Activated T-cell treated with anti-CD3 and anti-CD28 coated beads for 1 hour (primary cell): ENCODE results near the gene XDH.

Source experiments
- DNase-seq: peaks from one replicate; pipeline ENCODE4 v3.0.0-alpha.2; 2020; ENCODE audit warnings: low read depth

Gene XDH

DNA sequence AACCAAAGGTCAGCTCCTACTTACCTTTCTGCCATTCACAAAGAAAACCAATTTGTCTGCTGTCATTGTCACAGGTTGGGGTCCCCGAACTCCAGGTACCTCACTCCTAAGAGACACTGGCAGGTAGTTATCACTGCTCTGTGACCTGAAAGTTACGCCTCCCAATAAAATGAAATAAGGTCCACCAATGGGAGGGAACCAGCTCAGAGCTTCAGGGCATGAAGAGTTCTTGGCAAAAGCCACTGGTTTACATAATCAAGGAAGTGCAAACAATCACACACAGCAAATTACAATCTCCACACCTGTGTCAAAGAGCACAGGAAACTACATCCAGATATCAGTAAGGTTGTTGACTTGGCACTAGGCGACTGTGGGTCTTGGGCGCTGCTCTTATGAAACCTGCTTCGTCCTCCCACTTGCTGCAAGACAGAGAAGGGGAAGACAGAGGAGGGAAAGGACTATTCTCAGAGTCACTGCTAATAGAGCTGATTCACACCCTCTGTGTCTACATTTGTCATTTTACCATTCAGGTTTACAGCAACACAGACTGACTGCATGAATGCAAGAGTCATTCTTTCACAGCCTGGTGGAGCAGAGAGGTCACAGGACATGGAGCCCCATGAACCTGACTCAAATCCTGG, at the start of gene XDH:
XDH (minus strand) TSS at position 142 of the 641 bp plus-strand sequence; CDS start at position 66, 76 bp downstream.
- DNase-seq, result no peak

DNA sequence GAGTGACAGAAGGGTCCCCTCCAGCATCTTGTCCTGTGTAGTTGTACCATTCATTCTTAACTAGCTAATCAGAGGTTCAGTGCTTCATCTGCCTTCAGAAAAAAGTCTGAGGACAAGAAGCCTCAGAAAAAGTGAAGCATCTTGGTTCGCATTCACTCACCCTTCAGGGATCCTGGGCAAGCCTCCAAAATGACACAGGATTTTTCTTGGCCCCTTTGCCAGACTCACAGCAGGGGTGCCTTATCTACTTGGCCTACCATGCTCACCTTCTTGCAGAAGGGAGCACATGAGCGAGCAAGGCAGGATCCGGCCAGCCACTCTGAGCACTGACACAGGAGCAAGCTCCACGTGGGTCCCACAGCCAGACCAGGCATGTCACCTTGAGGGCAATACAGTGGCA, 43.1 kb upstream of the XDH start:
- DNase-seq, result no peak

DNA sequence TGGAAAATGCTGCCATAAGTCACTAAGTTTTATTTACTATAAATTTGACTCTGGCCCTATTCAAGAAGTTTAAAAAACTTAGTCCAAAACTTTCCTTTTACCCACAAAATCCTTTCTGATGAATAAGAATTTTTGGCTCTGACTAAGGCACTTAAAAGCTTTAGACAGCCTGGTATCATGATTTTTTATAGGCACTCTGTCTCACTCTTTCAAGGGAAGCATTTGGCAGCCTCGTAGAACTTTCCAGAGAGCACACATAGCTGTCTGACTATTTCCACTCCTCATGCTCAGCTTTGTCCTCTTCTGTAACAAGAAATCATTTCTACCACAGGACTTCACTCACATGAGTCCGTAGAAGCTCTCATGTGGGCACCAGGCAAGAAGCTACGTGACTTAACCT, 32.3 kb upstream of the XDH start:
- no peak for DNase-seq

DNA sequence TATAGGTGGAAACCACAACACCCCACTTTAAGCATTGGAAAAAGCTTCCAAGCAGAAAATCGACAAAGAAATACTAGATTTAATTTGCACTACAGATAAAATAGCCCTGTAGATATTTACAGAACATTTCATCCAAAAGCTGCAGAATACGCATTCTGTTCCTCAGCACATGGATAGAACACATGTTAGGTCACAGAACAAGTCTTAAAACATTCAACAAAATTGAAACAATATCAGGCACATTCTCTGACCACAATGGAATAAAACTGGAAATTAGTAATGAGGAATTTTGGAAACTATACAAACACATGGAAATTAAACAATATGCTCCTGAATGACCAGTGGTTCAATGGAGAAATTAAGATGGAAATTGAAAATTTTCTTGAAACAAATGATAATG, 27.8 kb upstream of the XDH start:
- no peak for DNase-seq

DNA sequence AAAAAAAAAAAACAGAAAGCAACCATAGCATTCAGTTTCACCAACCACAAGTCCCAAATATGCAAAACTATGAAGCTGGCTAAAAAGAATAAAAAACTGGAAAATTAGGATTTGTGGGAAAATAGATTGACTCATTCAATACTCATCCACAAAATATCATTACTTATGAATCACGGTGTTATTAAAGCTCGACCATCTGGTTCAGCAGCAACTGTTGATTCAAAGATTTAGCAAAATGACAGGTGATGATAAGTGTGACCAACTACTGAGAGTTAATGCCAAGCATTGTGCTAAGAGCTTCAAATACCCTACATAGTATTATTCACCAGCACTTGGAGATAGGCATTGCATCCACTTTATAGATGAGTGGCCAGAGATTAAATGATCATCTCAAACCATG, 26.2 kb upstream of the XDH start:
- no peak for DNase-seq

DNA sequence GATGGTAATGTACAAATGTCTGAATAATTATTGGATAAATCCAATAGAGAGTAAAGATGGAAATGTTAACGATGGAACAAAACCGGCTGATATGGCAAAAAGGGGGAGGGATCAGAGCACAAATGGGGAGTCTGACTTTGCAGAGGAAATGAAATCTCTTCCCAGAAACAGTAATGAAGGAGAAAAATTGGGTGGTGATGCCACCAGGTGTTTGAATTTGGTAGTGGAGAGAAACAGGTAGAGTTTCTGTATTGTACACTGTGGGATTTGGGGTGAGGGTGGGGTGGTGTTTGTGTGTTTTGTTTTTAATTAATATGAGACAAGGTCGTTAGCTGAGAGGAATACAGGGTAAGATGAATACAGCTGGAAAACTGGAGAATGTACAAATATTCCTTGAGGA, 20.4 kb upstream of the XDH start:
- no peak for DNase-seq

DNA sequence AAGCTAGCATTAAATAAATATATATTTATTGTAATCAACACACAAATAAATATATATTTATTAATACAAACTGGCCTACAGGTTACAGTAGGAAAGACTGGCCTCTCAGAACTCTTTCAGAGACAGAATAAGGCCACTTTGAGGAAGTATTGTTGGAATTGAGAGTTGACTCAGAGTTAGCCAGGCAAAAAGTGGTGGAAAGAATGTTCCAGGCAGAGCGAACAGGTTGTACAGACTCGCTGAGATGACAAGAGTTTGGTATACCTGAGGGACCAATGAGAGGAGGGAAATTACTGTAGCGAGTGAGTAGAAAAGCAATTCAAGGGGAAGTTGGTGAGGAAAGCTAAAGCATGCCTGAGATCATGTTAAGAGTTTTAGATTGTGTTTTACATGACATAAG, 19.0 kb upstream of the XDH start:
- DNase-seq, result no peak

DNA sequence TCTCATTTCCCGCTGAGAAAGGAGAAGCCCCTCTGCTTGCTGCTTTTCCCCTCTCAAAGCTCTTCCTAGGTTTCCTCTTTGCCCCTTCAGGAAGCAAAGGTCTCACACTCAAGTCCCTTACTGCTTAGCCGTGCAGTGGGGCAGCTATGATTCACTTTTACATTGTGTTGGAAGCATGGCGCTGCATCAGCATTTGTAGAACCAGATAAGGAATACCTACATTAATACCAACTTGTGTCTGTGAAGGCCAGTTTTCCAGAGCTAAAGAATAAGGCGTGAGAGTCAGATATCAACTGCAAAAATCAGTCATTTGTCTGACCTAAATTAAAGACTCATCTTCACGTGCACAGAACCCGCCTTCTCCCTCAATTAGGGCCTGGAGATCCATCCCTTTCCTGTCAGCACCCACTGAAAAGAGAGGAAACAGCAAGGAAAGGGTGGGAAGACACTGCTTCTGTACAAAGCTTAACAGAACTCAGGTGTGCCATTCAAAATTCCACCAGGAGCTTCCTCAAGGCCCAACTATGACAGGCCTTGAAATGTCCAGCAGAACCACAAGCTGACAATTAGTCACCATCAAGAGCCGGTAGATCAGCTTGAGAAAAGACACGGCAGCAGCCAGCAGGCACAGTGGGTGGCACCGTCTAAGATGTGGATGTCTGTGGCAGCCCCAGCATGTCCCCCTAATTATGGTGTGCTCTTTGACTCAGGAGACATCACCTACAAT, 16.1 kb upstream of the XDH start:
- no peak for DNase-seq

DNA sequence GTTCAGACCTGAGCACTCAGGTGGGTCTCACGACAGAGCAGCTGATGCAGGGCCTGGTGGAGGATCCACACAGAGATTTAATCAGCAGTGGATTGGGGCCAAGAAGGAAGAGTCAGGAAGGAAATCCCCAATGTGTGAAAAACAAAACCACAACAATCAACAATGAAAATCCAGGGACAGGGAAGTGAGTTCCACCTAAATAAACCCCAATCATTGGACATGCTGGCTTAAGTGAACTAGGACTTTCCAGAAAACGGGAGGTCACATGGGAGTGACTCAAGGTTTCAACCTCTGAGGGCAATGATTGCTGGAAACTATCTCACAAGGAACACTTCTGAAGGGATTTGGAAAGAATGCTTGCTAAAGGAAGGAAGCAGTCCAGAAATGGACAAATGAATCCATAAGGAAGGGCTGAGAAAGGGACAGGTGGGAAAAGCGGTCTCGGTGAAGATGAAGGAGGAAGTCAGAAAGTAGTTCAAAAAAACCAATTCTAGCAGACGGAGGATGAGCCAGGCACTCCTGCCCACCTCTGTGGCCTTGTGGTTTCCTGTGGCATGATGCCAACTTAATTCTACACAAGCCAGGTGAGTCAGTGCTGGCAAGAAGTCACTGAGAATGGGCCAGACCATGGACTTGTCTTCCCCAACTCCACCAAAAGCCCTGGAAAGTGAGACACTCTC, 15.4 kb upstream of the XDH start:
- DNase-seq, result peak; percentile 3

DNA sequence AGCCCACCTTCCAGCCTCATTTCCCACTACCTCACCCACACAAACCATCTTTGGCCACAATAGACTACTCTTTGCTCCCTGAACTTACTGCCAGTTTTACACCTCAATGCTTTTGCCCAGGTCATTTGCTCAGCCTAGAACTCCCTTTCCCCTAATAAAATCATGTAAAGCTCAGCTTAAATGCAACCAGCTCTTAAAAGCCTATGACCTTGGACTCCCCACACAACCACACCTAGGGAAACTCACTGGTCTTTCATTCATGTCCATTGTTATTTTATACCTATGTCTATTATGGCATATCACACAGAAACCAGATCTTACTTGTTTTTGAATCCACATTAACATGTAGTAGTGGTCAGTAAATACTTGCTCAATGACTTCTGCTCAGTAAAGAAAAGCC, 14.5 kb upstream of the XDH start:
- no peak for DNase-seq

DNA sequence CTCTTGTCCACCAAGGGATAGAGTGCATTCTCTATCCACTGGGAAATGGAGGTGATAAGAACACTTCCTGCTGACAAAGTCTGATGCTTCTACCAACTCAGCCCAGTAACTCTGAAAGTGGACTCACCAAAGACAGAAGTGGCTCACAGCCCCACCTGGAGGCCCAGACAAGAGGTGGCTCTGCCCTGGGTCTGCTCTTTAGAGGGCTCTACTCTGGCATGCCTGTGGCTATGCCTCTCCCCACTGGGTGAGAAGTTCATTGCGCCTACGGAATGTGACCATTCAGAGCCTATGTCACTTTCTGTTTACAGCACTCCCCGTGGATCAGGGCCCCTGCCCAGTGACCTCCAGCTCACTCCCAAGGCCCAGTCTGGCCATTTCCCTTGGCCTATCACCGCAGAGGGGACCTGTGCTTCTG, 13.5 kb upstream of the XDH start:
- no peak for DNase-seq

DNA sequence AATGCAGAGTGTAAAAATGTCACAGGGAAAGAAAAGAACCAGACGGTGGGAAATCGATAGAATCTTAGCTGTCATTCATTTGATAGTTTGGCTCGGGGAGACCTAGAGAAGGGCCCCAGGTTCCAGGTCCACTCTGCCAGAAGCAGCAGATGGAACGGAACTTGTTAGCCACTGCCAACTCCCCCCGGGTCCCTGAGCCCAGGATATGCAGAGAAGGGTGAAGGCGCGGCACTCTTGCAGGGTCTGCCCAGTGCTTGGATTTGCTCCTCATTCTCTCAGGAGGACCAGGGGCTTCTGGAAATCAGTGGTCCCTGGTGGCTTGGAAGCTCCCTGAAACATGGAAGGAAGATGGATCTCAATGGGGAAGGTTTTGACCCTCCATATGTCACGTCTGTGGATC, 11.6 kb upstream of the XDH start:
- DNase-seq, result no peak

DNA sequence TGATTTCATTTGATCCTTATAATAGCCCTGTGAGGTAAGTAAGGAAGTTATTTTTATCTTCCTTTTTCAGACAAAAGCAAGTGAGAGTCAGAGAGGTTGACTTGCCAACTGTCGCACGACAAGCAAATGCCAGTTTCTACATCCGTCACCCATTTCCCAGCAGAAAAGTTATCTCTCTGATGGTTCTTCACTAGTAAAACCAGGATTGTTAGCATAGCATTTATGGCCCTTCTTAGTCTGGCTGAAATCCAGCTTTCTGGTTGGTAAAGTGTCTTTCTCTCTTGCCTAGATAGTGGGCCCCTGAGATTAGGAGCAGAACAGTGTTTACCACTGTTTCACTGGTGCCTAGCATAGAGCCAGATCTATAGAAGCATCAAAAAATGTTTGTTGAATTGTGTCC, 7.1 kb upstream of the XDH start:
- DNase-seq, result no peak

DNA sequence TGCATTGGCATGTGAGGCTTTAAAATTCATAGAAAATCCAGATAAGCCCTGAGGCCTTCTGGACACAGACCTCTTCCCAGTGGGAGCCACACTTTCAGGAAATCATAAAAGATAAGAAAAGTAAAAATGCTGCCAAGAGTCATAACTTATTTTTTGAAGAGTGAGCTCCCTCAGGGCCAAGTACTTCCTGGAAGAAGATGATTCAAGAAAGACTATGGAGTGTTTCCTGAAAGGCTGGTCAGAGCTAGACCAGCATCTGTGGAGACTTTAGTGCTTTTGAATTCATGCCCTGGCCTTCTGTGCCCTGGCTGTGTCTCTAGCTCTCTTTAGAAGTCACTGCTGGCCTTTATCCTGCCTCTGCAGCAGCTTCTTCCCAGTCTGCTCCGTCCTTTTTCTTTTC, 6.4 kb upstream of the XDH start:
- no peak for DNase-seq

DNA sequence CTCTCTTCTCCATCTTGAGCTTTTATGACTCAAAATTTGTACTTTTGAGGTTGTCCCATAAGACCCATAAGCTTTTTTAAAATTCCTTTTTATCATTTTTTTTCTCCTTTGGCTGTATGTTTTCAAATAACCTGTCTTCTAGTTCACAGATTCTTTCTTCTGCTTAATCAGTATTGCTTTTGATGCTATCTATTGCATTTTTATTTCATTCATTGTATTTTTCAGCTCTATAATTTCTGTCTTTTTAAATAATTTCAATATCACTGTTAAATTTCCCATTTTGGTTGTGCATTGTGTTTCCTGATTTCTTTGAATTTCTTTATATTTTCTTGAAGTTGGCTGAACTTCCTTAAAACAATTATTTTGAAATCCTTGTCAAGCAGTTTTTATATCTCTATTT, 4.8 kb upstream of the XDH start:
- DNase-seq, result no peak

DNA sequence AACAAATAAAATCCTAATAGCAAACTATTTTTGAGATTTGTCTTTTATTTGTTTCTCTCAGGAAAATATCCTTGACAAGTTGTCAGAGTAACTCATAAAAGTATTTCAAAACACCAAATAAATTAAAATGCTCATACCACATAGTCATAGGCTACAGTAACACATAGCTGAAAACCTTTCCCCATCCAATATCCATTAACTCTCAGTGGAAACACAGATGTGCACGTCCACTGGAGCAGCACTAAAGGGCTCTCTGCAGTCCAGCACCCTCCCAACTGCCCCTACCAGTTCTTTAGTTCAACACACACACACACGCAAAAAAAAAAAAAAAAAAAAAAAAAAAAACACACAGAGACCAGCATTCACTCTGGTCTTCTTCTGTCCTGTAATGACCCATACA, 879 bp upstream of the XDH start:
- no peak for DNase-seq

DNA sequence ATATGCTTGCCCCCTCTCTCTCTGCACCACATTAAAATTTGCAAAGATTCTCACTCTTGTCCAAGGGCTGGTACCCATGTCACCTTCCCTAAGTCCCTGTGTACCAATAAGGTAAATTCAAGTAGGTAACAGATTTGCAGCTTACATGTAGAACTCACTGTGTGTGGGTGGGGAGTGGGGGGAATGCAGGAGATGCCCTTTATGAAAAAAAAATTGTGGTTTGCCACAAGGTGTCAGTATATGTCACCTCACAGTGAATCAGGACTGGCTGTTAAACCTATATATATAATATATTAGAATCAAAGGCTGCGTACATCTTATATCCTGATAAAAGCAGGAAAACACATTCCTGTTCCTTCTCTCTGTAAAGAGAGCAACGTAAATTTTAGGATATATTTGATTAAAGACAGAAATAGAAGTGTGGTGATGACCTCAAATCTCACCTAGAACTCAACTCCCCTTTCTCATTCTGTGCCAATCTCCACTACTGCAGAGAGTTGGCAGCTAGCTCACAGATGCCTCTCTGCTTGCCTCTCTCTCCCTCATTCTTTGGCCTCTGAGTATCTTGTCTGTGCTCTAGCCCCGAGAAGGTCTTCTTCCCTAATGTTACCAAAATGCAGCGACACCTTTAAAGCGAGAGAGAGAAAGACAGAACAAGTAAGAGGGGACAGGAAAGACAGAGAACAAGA, 536 bp downstream of the XDH start:
- no peak for DNase-seq

DNA sequence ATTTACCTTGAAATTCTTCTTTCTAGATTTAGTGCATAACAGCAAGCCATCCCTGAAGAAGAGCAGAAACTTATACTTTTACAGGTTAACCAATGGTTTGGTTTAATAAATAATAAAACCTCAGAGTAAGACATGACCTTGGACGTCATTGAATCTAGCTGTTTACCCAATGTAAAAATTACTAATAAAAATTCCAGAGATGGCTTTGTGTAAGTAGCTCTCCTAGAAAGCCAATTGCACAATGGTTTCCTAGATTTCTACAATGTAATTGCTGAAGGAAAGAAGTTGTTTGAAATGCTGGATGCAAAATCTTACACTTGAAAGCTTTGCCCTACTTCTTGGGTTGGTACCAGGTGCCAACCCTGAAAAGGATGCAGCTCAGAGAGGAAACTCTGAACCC, 1.5 kb downstream of the XDH start:
- DNase-seq, result no peak

DNA sequence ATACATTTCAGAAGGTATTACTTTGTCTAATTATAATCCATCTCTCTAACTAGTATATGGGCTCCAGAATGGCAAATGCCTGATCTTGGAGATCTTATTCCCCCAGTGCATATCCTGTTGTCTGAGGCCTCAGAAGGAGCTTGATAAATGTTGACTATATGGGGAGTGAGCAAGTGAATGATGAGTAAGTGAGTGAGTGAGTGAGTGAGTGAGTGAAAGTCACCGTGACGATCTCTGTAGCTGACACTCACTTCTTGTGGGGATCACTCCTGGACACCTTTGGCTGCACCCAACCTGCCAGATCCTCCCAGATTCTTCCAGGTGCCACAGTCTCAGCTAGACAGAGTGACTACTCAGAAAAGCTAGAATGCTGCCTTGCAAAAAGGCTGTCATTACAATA, 2.8 kb downstream of the XDH start:
- DNase-seq, result no peak

DNA sequence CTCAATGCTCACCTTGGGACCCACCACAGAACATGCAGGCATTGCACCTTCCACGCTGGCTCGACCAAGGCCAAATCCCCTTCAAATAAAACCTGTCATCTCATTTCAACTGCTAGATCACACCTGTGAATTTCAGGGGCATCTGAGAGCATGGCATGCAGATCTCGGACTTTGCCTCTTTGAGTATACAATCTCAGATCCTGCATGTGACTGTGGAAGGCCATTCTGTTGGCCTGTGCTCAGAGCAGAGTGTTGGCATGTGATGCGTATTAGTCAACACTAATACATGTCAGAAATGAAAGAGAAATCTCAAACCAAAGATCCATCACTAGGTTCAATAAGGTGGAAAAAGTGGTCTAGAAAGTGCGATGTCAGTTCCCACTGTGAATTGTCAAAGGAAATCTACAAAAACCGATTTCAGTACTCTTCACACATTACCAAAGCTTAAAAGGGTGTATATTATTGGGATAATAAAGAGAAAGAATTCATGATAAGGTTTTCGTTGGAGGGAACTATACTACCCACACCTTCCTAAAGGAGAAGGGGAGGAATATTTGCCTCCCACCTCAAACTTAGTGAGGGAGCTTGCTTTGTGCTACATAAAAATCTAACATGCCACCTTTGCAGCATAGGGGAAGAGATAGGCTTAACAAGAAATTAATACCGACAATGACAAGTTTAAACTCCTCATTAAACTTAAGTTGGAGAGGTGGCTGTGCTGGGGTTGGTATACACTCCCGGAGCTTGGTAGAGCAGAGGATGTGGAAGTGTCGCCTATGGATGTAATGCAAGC, 7.8 kb downstream of the XDH start:
- no peak for DNase-seq

DNA sequence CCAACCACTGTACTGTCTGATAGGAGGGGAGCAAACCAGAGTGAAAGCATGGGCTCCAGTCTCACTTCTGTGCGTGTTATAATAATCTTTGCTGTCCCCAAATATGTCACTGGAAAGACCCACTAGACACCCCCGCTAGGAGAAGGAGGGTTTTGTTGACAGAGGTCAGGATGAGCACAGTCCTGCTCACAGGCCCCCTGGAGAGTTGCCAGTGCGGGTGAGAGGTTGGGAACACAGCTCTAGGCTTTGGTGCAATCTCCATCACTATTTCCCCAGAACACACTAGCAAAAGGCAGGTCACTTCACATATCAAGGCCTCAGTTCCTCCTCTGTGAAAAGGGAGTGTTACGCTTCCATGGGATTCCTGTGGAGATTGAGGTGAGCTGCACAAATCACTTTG, 9.7 kb downstream of the XDH start:
- no peak for DNase-seq

DNA sequence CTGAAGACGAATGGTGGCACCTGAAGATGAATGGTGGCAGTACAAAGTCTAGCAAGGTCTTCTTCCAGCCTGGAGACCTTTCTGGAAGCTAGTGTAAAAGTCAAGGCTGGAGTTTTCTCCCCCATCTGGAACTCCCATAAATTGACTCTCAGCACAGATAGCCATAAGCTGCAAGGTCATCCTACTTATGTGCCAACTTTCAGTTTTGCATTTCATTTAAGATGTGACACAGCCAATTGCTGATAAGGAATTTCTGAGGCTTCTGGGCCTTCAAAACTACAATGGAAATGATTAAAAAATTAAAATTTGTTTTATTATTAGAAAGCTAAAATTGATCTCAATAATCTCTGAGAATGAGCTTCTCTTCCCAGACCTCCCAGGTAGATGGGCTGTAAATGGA, 10.2 kb downstream of the XDH start:
- no peak for DNase-seq
